GM23338 (cell line): ENCODE results near the gene TMBIM6. TPM values are rescaled to one million over a fixed set of nuclear protein-coding genes. Genes with fewer than 3 reads are reported as not detected.

Experiments used
- ATAC-seq: fragments of 200-7000 bp; cut with Tn5 transposase; 3 replicates; pipeline ENCODE4 v1.9.1; 2020
- DNase-seq: peaks from one replicate; pipeline ENCODE4 v3.0.0-alpha.2; 2015; ENCODE audit warnings: low spot score
- H2AFZ ChIP-seq: fragments of 200-600 bp; sonication (generic); 2 replicates; pipeline ENCODE4 v1.8.0; 2016; ENCODE audit warnings: antibody characterized with exemption, mild to moderate bottlenecking, moderate library complexity
- H3F3A ChIP-seq: fragments of 200-600 bp; sonication (generic); replicated peaks from 2 replicates; pipeline ENCODE4 v1.8.0; 2017; ENCODE audit warnings: antibody characterized with exemption, mixed run types, low read depth
- H3K27ac ChIP-seq: fragments of 200-600 bp; sonication (generic); 2 replicates; pipeline ENCODE4 v1.6.1; 2016; ENCODE audit warnings: low read depth
- H3K27me3 ChIP-seq: fragments of 200-600 bp; sonication (generic); 2 replicates; pipeline ENCODE4 v1.8.0; 2016; ENCODE audit warnings: mild to moderate bottlenecking, mixed run types, moderate library complexity; ENCODE audit not compliant: insufficient read depth
- H3K36me3 ChIP-seq: fragments of 200-600 bp; sonication (generic); 2 replicates; pipeline ENCODE4 v1.8.0; 2016; ENCODE audit warnings: mild to moderate bottlenecking; ENCODE audit not compliant: insufficient read depth
- H3K4me1 ChIP-seq: fragments of 200-600 bp; sonication (generic); 2 replicates; pipeline ENCODE4 v1.8.0; 2016; ENCODE audit warnings: mild to moderate bottlenecking, moderate library complexity; ENCODE audit not compliant: insufficient read depth
- H3K4me2 ChIP-seq: fragments of 200-600 bp; sonication (generic); 2 replicates; pipeline ENCODE4 v1.7.1; 2017; ENCODE audit warnings: mixed run types
- H3K4me3 ChIP-seq: fragments of 200-600 bp; sonication (generic); 2 replicates; pipeline ENCODE4 v1.6.1; 2016; ENCODE audit warnings: mixed run types
- H3K79me2 ChIP-seq: fragments of 200-600 bp; sonication (generic); replicated peaks from 2 replicates; pipeline ENCODE4 v1.8.0; 2017; ENCODE audit warnings: mild to moderate bottlenecking; ENCODE audit not compliant: insufficient read depth
- H3K9me2 ChIP-seq: fragments of 200-600 bp; sonication (generic); 2 replicates; pipeline ENCODE4 v1.8.0; 2017; ENCODE audit not compliant: insufficient read depth
- H4K20me1 ChIP-seq: fragments of 200-600 bp; sonication (generic); replicated peaks from 2 replicates; pipeline ENCODE4 v1.8.0; 2017; ENCODE audit warnings: mild to moderate bottlenecking; ENCODE audit not compliant: insufficient read depth
- H3K27ac Mint-ChIP-seq: 2 replicates; pipeline ENCODE4 v1.8.0; 2020; ENCODE audit warnings: inconsistent platforms, mild to moderate bottlenecking, moderate library complexity, mixed read lengths
- H3K27me3 Mint-ChIP-seq: 3 replicates; pipeline ENCODE4 v1.8.0; 2022; ENCODE audit warnings: low read depth, mild to moderate bottlenecking, moderate library complexity, mixed read lengths, inconsistent platforms; ENCODE audit not compliant: insufficient read depth, poor library complexity
- H3K36me3 Mint-ChIP-seq: 3 replicates; pipeline ENCODE4 v1.8.0; 2021; ENCODE audit warnings: low read depth, mild to moderate bottlenecking, inconsistent platforms, moderate library complexity, mixed read lengths
- H3K4me1 Mint-ChIP-seq: 3 replicates; pipeline ENCODE4 v1.8.0; 2020; ENCODE audit warnings: mild to moderate bottlenecking, inconsistent platforms, mixed read lengths
- H3K4me3 Mint-ChIP-seq: 3 replicates; pipeline ENCODE4 v1.8.0; 2021; ENCODE audit warnings: moderate library complexity, mild to moderate bottlenecking, inconsistent platforms, mixed read lengths
- H3K9me3 Mint-ChIP-seq: 3 replicates; pipeline ENCODE4 v1.8.0; 2020; ENCODE audit warnings: moderate library complexity, mild to moderate bottlenecking, inconsistent platforms, mixed read lengths
- CREB1 ChIP-seq: fragments of 250-450 bp; sonication (Bioruptor Pico); IDR thresholded peaks from 2 replicates; pipeline ENCODE4 v1.5.0; 2020; ENCODE audit warnings: low read depth, mild to moderate bottlenecking, moderate library complexity
- EZH2 ChIP-seq: fragments of 200-600 bp; sonication (generic); IDR thresholded peaks from one replicate; pipeline ENCODE4 v1.8.0; 2017; ENCODE audit warnings: antibody characterized with exemption, mild to moderate bottlenecking, low read depth; ENCODE audit not compliant: unreplicated experiment
- EZH2phosphoT487 ChIP-seq: fragments of 200-600 bp; sonication (generic); IDR thresholded peaks from one replicate; pipeline ENCODE4 v1.8.1; 2018; ENCODE audit warnings: antibody characterized with exemption; ENCODE audit not compliant: unreplicated experiment
- JUNB ChIP-seq: IDR thresholded peaks from one replicate; pipeline ENCODE4 v1.6.1; 2016; ENCODE audit warnings: antibody characterized with exemption; ENCODE audit not compliant: unreplicated experiment
- NANOG ChIP-seq: IDR thresholded peaks from 2 replicates; pipeline ENCODE4 v1.6.1; 2016; ENCODE audit warnings: antibody characterized with exemption, borderline replicate concordance
- POLR2AphosphoS5 ChIP-seq: IDR thresholded peaks from 2 replicates; pipeline ENCODE4 v1.6.1; 2016; ENCODE audit warnings: antibody characterized with exemption, low read depth
- STAT1 ChIP-seq: IDR thresholded peaks from one replicate; pipeline ENCODE4 v1.6.1; 2016; ENCODE audit warnings: antibody characterized with exemption; ENCODE audit not compliant: unreplicated experiment
- ZNF114 ChIP-seq: fragments of 250-450 bp; sonication (Bioruptor Pico); IDR thresholded peaks from 2 replicates; pipeline ENCODE4 v1.5.0; 2020; ENCODE audit warnings: mild to moderate bottlenecking, moderate library complexity
- ZNF331 ChIP-seq: fragments of 250-450 bp; sonication (Bioruptor Pico); IDR thresholded peaks from 2 replicates; pipeline ENCODE4 v1.5.0; 2020; ENCODE audit warnings: low read depth, mild to moderate bottlenecking, moderate library complexity
- polyA plus RNA-seq: library from polyadenylated mRNA; unstranded; fragments of >200 nt; fragmentation: Nextera tagmentation; extraction: Ambion mirVana; gene quantifications from 2 replicates; pipeline ENCODE4 v1.2.1, GENCODE V29; 2016
- total RNA-seq: library from RNA; depleted of rRNA; stranded (reverse); fragments of >200 nt; shearing (Covaris generic); gene quantifications from 2 replicates; pipeline ENCODE4 v1.2.3, GENCODE V29; 2014
- TF ChIP-seq, protein P1 (sequence below): IDR thresholded peaks from one replicate; pipeline ENCODE4 v1.6.1; 2018; ENCODE audit warnings: antibody characterized with exemption; ENCODE audit not compliant: unreplicated experiment
- TF ChIP-seq, protein P2 (sequence below): fragments of 250-450 bp; sonication (Bioruptor Pico); IDR thresholded peaks from 2 replicates; pipeline ENCODE4 v1.5.0; 2020; ENCODE audit warnings: mild to moderate bottlenecking, moderate library complexity
- TF ChIP-seq, protein P3 (sequence below): IDR thresholded peaks from 2 replicates; pipeline ENCODE4 v1.6.1; 2016; ENCODE audit warnings: antibody characterized with exemption
- TF ChIP-seq, protein P4 (sequence below), 2 experiments: fragments of 200-600 bp in 1 of 2; sonication (generic) in 1 of 2; conservative IDR thresholded peaks; 2 replicates each; pipeline versions ENCODE4 v1.5.1 to v1.6.1; 2016 to 2017; ENCODE audit warnings: antibody characterized with exemption in 2 of 2, low read depth in 2 of 2, mild to moderate bottlenecking in 2 of 2, moderate library complexity in 1 of 2

TMBIM6 gene
- total and polyA plus RNA-seq, 2 experiments from 2014 or later = 245 to 349 TPM

DNA sequence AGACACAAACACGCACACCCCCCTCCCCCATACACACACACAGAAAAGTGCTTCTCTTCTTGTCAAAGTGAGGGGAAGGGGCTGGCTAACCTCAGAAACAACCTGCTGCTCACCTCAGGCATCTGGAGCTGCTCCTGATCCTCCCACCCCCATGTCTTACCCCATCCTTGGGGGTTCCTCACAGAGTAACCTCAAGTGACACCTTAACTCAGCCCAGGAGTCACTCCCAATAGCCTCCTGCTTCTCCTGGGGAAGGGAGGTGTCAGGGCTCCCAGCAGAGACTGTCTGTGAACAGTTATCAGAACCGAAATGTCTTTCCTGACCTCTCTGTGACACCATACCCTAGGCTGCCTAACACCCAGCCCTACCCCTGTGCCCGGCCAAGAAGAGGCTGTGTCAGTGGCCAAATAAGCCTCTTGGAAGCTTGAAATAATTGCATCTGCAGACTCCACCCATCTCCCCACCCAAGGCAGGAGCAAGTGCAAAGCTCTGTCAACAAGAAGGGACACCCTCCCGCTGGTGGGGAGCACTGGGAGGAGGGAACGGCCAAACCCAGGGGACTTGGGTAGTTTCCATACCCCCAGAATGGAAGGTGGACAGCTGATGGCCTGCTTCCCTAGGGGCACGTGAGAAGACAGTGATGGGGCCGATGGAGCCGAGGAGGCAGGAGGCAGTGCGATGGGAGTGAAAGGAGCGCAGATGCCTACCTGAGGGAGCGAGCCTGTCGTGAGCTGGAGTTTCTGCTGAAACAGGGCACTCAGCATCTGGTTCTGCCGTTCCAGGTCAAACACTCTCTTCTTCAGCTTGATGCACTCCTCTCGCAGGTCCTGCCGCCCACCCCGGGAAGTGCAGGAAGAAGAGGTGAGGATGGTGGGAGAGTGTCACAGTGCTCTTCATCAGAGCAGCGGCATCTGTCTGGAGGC, 60.0 kb downstream of the TMBIM6 start:
- Histone ChIP-seq H3K4me2 (no peak overlapping the region), H2AFZ (no peak overlapping the region), H3K27ac (no peak overlapping the region), H4K20me1 (0 out of 2 replicates have a peak, but pooled peaks cover 3% of the 10 kb centered on the region), H3K36me3 (0 out of 2 replicates have a peak, but pooled peaks cover 3% of the 10 kb centered on the region), H3K27me3 (no peaks in the 10 kb centered on the region), H3F3A (no peaks in the 10 kb centered on the region), H3K79me2 (no peaks in the 10 kb centered on the region), H3K4me1 (no peaks in the 10 kb centered on the region), H3K4me3 (no peak overlapping the region), H3K9me2 (no peaks in the 10 kb centered on the region)
- Mint-ChIP-seq H3K27ac (no peak overlapping the region), H3K36me3 (peaks cover 24% of the 10 kb centered on the region), H3K9me3 (no peaks in the 10 kb centered on the region), H3K4me1 (no peaks in the 10 kb centered on the region), H3K27me3 (peaks cover 6% of the 10 kb centered on the region), H3K4me3 (no peak overlapping the region)
- ATAC-seq = no peak
- TF ChIP-seq EZH2 (no peak), STAT1 (no peak), JUNB (no peak), CREB1 (CRISPR knock-in tag) (no peak), ZNF114 (no peak), NANOG (no peak), EZH2phosphoT487 (no peak), ZNF331 (CRISPR knock-in tag) (no peak), POLR2AphosphoS5 (no peak)
- TF ChIP-seq, protein P1, sequence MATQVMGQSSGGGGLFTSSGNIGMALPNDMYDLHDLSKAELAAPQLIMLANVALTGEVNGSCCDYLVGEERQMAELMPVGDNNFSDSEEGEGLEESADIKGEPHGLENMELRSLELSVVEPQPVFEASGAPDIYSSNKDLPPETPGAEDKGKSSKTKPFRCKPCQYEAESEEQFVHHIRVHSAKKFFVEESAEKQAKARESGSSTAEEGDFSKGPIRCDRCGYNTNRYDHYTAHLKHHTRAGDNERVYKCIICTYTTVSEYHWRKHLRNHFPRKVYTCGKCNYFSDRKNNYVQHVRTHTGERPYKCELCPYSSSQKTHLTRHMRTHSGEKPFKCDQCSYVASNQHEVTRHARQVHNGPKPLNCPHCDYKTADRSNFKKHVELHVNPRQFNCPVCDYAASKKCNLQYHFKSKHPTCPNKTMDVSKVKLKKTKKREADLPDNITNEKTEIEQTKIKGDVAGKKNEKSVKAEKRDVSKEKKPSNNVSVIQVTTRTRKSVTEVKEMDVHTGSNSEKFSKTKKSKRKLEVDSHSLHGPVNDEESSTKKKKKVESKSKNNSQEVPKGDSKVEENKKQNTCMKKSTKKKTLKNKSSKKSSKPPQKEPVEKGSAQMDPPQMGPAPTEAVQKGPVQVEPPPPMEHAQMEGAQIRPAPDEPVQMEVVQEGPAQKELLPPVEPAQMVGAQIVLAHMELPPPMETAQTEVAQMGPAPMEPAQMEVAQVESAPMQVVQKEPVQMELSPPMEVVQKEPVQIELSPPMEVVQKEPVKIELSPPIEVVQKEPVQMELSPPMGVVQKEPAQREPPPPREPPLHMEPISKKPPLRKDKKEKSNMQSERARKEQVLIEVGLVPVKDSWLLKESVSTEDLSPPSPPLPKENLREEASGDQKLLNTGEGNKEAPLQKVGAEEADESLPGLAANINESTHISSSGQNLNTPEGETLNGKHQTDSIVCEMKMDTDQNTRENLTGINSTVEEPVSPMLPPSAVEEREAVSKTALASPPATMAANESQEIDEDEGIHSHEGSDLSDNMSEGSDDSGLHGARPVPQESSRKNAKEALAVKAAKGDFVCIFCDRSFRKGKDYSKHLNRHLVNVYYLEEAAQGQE = no peak
- TF ChIP-seq, protein P2, sequence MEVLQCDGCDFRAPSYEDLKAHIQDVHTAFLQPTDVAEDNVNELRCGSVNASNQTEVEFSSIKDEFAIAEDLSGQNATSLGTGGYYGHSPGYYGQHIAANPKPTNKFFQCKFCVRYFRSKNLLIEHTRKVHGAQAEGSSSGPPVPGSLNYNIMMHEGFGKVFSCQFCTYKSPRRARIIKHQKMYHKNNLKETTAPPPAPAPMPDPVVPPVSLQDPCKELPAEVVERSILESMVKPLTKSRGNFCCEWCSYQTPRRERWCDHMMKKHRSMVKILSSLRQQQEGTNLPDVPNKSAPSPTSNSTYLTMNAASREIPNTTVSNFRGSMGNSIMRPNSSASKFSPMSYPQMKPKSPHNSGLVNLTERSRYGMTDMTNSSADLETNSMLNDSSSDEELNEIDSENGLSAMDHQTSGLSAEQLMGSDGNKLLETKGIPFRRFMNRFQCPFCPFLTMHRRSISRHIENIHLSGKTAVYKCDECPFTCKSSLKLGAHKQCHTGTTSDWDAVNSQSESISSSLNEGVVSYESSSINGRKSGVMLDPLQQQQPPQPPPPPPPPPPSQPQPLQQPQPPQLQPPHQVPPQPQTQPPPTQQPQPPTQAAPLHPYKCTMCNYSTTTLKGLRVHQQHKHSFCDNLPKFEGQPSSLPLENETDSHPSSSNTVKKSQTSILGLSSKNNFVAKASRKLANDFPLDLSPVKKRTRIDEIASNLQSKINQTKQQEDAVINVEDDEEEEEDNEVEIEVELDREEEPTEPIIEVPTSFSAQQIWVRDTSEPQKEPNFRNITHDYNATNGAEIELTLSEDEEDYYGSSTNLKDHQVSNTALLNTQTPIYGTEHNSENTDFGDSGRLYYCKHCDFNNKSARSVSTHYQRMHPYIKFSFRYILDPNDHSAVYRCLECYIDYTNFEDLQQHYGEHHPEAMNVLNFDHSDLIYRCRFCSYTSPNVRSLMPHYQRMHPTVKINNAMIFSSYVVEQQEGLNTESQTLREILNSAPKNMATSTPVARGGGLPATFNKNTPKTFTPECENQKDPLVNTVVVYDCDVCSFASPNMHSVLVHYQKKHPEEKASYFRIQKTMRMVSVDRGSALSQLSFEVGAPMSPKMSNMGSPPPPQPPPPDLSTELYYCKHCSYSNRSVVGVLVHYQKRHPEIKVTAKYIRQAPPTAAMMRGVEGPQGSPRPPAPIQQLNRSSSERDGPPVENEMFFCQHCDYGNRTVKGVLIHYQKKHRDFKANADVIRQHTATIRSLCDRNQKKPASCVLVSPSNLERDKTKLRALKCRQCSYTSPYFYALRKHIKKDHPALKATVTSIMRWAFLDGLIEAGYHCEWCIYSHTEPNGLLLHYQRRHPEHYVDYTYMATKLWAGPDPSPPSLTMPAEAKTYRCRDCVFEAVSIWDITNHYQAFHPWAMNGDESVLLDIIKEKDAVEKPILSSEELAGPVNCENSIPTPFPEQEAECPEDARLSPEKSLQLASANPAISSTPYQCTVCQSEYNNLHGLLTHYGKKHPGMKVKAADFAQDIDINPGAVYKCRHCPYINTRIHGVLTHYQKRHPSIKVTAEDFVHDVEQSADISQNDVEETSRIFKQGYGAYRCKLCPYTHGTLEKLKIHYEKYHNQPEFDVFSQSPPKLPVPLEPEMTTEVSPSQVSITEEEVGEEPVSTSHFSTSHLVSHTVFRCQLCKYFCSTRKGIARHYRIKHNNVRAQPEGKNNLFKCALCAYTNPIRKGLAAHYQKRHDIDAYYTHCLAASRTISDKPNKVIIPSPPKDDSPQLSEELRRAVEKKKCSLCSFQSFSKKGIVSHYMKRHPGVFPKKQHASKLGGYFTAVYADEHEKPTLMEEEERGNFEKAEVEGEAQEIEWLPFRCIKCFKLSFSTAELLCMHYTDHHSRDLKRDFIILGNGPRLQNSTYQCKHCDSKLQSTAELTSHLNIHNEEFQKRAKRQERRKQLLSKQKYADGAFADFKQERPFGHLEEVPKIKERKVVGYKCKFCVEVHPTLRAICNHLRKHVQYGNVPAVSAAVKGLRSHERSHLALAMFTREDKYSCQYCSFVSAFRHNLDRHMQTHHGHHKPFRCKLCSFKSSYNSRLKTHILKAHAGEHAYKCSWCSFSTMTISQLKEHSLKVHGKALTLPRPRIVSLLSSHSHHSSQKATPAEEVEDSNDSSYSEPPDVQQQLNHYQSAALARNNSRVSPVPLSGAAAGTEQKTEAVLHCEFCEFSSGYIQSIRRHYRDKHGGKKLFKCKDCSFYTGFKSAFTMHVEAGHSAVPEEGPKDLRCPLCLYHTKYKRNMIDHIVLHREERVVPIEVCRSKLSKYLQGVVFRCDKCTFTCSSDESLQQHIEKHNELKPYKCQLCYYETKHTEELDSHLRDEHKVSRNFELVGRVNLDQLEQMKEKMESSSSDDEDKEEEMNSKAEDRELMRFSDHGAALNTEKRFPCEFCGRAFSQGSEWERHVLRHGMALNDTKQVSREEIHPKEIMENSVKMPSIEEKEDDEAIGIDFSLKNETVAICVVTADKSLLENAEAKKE (CRISPR knock-in tag) = no peak
- TF ChIP-seq, protein P3, sequence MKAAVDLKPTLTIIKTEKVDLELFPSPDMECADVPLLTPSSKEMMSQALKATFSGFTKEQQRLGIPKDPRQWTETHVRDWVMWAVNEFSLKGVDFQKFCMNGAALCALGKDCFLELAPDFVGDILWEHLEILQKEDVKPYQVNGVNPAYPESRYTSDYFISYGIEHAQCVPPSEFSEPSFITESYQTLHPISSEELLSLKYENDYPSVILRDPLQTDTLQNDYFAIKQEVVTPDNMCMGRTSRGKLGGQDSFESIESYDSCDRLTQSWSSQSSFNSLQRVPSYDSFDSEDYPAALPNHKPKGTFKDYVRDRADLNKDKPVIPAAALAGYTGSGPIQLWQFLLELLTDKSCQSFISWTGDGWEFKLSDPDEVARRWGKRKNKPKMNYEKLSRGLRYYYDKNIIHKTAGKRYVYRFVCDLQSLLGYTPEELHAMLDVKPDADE = no peak
- TF ChIP-seq, protein P4, sequence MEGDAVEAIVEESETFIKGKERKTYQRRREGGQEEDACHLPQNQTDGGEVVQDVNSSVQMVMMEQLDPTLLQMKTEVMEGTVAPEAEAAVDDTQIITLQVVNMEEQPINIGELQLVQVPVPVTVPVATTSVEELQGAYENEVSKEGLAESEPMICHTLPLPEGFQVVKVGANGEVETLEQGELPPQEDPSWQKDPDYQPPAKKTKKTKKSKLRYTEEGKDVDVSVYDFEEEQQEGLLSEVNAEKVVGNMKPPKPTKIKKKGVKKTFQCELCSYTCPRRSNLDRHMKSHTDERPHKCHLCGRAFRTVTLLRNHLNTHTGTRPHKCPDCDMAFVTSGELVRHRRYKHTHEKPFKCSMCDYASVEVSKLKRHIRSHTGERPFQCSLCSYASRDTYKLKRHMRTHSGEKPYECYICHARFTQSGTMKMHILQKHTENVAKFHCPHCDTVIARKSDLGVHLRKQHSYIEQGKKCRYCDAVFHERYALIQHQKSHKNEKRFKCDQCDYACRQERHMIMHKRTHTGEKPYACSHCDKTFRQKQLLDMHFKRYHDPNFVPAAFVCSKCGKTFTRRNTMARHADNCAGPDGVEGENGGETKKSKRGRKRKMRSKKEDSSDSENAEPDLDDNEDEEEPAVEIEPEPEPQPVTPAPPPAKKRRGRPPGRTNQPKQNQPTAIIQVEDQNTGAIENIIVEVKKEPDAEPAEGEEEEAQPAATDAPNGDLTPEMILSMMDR (conservative IDR thresholded peaks at IDR 0.05; ENCODE audit: low read depth in 2 of 2) = no peak
- no peak for DNase-seq
